H1 (cell line): ENCODE measurements around the gene SBSN. TPM values are rescaled to one million over a fixed set of nuclear protein-coding genes. Genes with fewer than 3 reads are reported as not detected.

ENCODE experiments used
- CTCF ChIA-PET: fragments of 300-600 bp; sonication (Branson Sonifier 250); formaldehyde crosslinking; loops from one replicate; lab custom pipeline; 2021; ENCODE audit not compliant: partially characterized antibody; lab: Charles Lee
- POLR2A ChIA-PET: fragments of 300-600 bp; sonication (Branson Sonifier 250); formaldehyde crosslinking; loops from one replicate; lab custom pipeline; 2021; ENCODE audit warnings: inconsistent platforms; ENCODE audit not compliant: partially characterized antibody; lab: Charles Lee
- DNase-seq, 2 experiments: peaks; one replicate each; pipeline versions ENCODE4 v3.0.0 to v3.0.0-alpha.2; 2010 to 2022; ENCODE audit warnings: low spot score in 2 of 2, low read depth in 1 of 2, mixed read lengths in 1 of 2
- FAIRE-seq: peaks from 2 replicates; lab custom pipeline; 2011; peaks lifted over from hg19 to GRCh38; lab: Jason Lieb, UNC
- H2AFZ ChIP-seq: 2 replicates; pipeline ENCODE4 v1.8.1; 2012; ENCODE audit warnings: low read length, inconsistent platforms
- H2AK5ac ChIP-seq: 2 replicates; pipeline ENCODE4 v1.6.1; 2013; ENCODE audit warnings: low read depth, low read length
- H2BK120ac ChIP-seq: replicated peaks from 2 replicates; pipeline ENCODE3; 2013; ENCODE audit warnings: low read depth, low read length, inconsistent platforms
- H2BK12ac ChIP-seq: 2 replicates; pipeline ENCODE4 v1.6.1; 2013; ENCODE audit warnings: low read depth, low read length
- H2BK15ac ChIP-seq: 2 replicates; pipeline ENCODE4 v1.6.1; 2013; ENCODE audit warnings: low read length
- H2BK20ac ChIP-seq: 2 replicates; pipeline ENCODE4 v1.6.1; 2013; ENCODE audit warnings: low read length
- H2BK5ac ChIP-seq: 2 replicates; pipeline ENCODE4 v1.6.1; 2013; ENCODE audit warnings: low read depth, low read length
- H3K14ac ChIP-seq: 2 replicates; pipeline ENCODE4 v1.6.1; 2013; ENCODE audit warnings: inconsistent platforms; ENCODE audit not compliant: insufficient read length
- H3K18ac ChIP-seq: 2 replicates; pipeline ENCODE4 v1.6.1; 2013; ENCODE audit warnings: low read length; ENCODE audit errors: extremely low read depth
- H3K23ac ChIP-seq: 2 replicates; pipeline ENCODE4 v1.6.1; 2013; ENCODE audit warnings: inconsistent platforms; ENCODE audit not compliant: insufficient read length
- H3K23me2 ChIP-seq: 2 replicates; pipeline ENCODE4 v1.6.1; 2013; ENCODE audit warnings: low read depth, low read length
- H3K27ac ChIP-seq: 2 replicates; pipeline ENCODE4 v1.6.1; 2011; ENCODE audit warnings: low read depth, low read length, inconsistent platforms
- H3K27me3 ChIP-seq, 4 experiments: replicated peaks in 1 of 4; 1 replicate in 1 of 4; 2 replicates in 3 of 4; pipeline versions ENCODE4 v1.6.1 to v1.8.1; 2011 to 2013; ENCODE audit warnings: low read length in 3 of 4, mild to moderate bottlenecking in 3 of 4, inconsistent platforms in 2 of 4, mixed read lengths in 2 of 4, moderate library complexity in 1 of 4; ENCODE audit not compliant: control insufficient read depth in 3 of 4, insufficient read depth in 3 of 4; ENCODE audit errors: extremely low read depth in 1 of 4
- H3K36me3 ChIP-seq, 4 experiments: 2 replicates each; pipeline versions ENCODE4 v1.6.1 to v1.8.1; 2011 to 2013; ENCODE audit warnings: mild to moderate bottlenecking in 4 of 4, low read length in 3 of 4, moderate library complexity in 2 of 4, control low read depth in 1 of 4, inconsistent platforms in 1 of 4; ENCODE audit not compliant: insufficient read depth in 4 of 4, control insufficient read depth in 2 of 4
- H3K4ac ChIP-seq: replicated peaks from 2 replicates; pipeline ENCODE3; 2013; ENCODE audit warnings: low read length, low read depth, mixed read lengths, inconsistent platforms; ENCODE audit not compliant: insufficient read length
- H3K4me1 ChIP-seq, 4 experiments: replicated peaks in 1 of 4; 1 replicate in 1 of 4; 2 replicates in 3 of 4; pipeline versions ENCODE4 v1.6.1 to v1.8.1; 2011 to 2013; ENCODE audit warnings: low read length in 3 of 4, inconsistent platforms in 2 of 4, mixed read lengths in 1 of 4; ENCODE audit not compliant: insufficient read depth in 4 of 4, control insufficient read depth in 3 of 4
- H3K4me2 ChIP-seq, 2 experiments: 2 replicates each; pipeline versions ENCODE4 v1.6.1 to v1.8.1; 2011 to 2013; ENCODE audit warnings: low read depth in 2 of 2, low read length in 2 of 2, control low read depth in 1 of 2, inconsistent platforms in 1 of 2, mild to moderate bottlenecking in 1 of 2; ENCODE audit not compliant: insufficient read depth in 1 of 2
- H3K4me3 ChIP-seq, 4 experiments: fragments of 200-600, 300-600 bp in 1 of 4; sonication (generic), shearing (Covaris generic), sonication (Bioruptor Twin) in 1 of 4; 2 replicates each; pipeline versions ENCODE4 v1.5.1 to v1.8.1; 2011 to 2016; ENCODE audit warnings: low read length in 4 of 4, low read depth in 3 of 4, control low read depth in 2 of 4, inconsistent platforms in 2 of 4, mild to moderate bottlenecking in 2 of 4, mixed read lengths in 1 of 4, moderate library complexity in 1 of 4; ENCODE audit not compliant: insufficient read depth in 2 of 4; ENCODE audit errors: extremely low read depth in 1 of 4
- H3K56ac ChIP-seq: replicated peaks from 2 replicates; pipeline ENCODE3; 2013; ENCODE audit warnings: low read depth, mild to moderate bottlenecking, mixed read lengths, low read length, inconsistent platforms; ENCODE audit not compliant: insufficient read length
- H3K79me1 ChIP-seq: 2 replicates; pipeline ENCODE4 v1.6.1; 2013; ENCODE audit warnings: low read depth, low read length, control low read depth
- H3K79me2 ChIP-seq, 2 experiments: 2 replicates each; pipeline versions ENCODE4 v1.6.1 to v1.8.1; 2012 to 2013; ENCODE audit warnings: low read length in 2 of 2, mild to moderate bottlenecking in 2 of 2, inconsistent platforms in 1 of 2; ENCODE audit not compliant: insufficient read depth in 2 of 2, control insufficient read depth in 1 of 2
- H3K9ac ChIP-seq, 4 experiments: replicated peaks in 1 of 4; 1 replicate in 1 of 4; 2 replicates in 3 of 4; pipeline versions ENCODE4 v1.6.1 to v1.8.1; 2011 to 2013; ENCODE audit warnings: low read depth in 3 of 4, low read length in 3 of 4, control low read depth in 2 of 4, mild to moderate bottlenecking in 2 of 4, moderate library complexity in 2 of 4, inconsistent platforms in 1 of 4; ENCODE audit errors: extremely low read depth in 1 of 4
- H3K9me3 ChIP-seq, 2 experiments: 2 replicates each; pipeline versions ENCODE4 v1.6.1 to v1.8.1; 2012 to 2013; ENCODE audit warnings: mild to moderate bottlenecking in 2 of 2, moderate library complexity in 2 of 2, control low read depth in 1 of 2, inconsistent platforms in 1 of 2, low read depth in 1 of 2, low read length in 1 of 2, mixed read lengths in 1 of 2; ENCODE audit not compliant: insufficient read depth in 2 of 2
- H4K20me1 ChIP-seq, 2 experiments: replicated peaks in 1 of 2; 2 replicates each; pipeline versions ENCODE3 to v1.8.1; 2011 to 2013; ENCODE audit warnings: inconsistent platforms in 2 of 2, low read length in 2 of 2, mild to moderate bottlenecking in 1 of 2; ENCODE audit not compliant: insufficient read depth in 2 of 2, control insufficient read depth in 1 of 2
- H4K5ac ChIP-seq: 2 replicates; pipeline ENCODE4 v1.6.1; 2013; ENCODE audit warnings: low read length, low read depth, mixed read lengths, inconsistent platforms; ENCODE audit not compliant: insufficient read length
- H4K8ac ChIP-seq: 2 replicates; pipeline ENCODE4 v1.8.0; 2013; ENCODE audit warnings: mild to moderate bottlenecking, moderate library complexity, low read length, inconsistent platforms; ENCODE audit not compliant: insufficient read depth; ENCODE audit errors: extremely low read depth
- H4K91ac ChIP-seq: replicated peaks from 2 replicates; pipeline ENCODE3; 2013; ENCODE audit warnings: low read length, mixed read lengths, inconsistent platforms; ENCODE audit not compliant: insufficient read length
- KDM4A ChIP-seq: IDR thresholded peaks from one replicate; pipeline ENCODE4 v1.7.1; 2012; ENCODE audit warnings: low read depth, mild to moderate bottlenecking, moderate library complexity, low read length, inconsistent platforms; ENCODE audit not compliant: severe bottlenecking
- WGBS, 2 experiments: shearing (Covaris generic) in 1 of 2; methylation state at CpG; one replicate each; pipeline versions ENCODE4 v1.1.6 to v1.1.7; 2013 to 2015; ENCODE audit warnings: low lambda C conversion rate in 2 of 2, mixed read lengths in 2 of 2, inconsistent platforms in 1 of 2, low coverage in 1 of 2, missing lambda C conversion rate in 1 of 2; ENCODE audit not compliant: insufficient replicate concordance in 2 of 2, insufficient coverage in 1 of 2, insufficient read length in 1 of 2; ENCODE audit errors: extremely low coverage in 1 of 2, missing lambda C conversion rate in 1 of 2; 5-methylcytosine and 5-hydroxymethylcytosine counted together
- polyA plus RNA-seq, 7 experiments: library from polyadenylated mRNA; depleted of rRNA in 3 of 7; stranded (reverse) in 5 of 7; unstranded in 2 of 7; fragments of >200 nt in 5 of 7; fragments of 200-250 nt in 2 of 7; gene quantifications; 1 replicate in 5 of 7; 2 replicates in 1 of 7; 4 replicates in 1 of 7; pipeline versions ENCODE4 v1.2.1 to v1.2.3, GENCODE V29; 2011 to 2013; ENCODE audit warnings: missing spikeins in 2 of 7, mixed read lengths in 2 of 7
- total RNA-seq: library from RNA; stranded (reverse); fragmentation: NEBNext Ultra II Directional; extraction: Animal tissue kit (Norgen Biotek cat#: 25700); gene quantifications from 2 replicates; pipeline ENCODE4 v1.2.1, GENCODE V29; 2021
- TF ChIP-seq, protein P1 (sequence below), 3 experiments: IDR thresholded peaks; 1 replicate in 2 of 3; 2 replicates in 1 of 3; pipeline versions ENCODE4 v1.5.1 to v1.6.1; 2011; ENCODE audit warnings: low read length in 3 of 3, mild to moderate bottlenecking in 3 of 3, inconsistent platforms in 2 of 3, low read depth in 1 of 3, moderate library complexity in 1 of 3; ENCODE audit not compliant: insufficient read depth in 1 of 3; ENCODE audit errors: control extremely low read depth in 1 of 3

The SBSN gene
- total and polyA plus RNA-seq, 2 of the 8 experiments (the other 6 are each of a cell fraction or from before 2014, with no cell fraction given) = not detected

DNA sequence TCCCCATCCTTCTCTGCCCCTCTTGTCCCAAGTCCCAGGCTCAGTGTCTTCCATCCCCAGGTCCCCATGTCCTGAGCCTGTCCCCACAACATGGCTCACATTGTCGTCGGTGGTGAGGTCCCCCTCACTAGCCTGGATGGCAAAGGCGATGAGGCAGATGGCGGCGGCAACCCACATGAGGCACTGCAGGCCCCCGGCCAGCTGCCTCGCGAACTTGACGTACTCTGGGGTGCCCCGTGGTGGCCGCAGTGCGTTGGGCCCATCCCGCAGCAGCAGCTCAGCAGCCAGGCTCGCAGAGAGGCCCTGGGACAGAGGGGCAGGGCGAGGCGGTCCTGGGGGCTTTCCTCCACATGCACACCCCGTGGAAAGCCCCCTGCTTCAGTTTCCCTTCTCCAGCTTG, 34.2 kb upstream of the SBSN start:
- Histone ChIP-seq H2BK15ac (peak overlapping the region; percentile 40; the same call in 1 of the 2 replicates), H3K27ac (no peak overlapping the region), H3K23me2 (peaks cover 4% of the 10 kb centered on the region; the same call in 1 of the 2 replicates), H3K14ac (no peak overlapping the region), H3K9me3 (no peaks in the 10 kb centered on the region; a peak in 1 of 4 replicates), H3K79me1 (no peaks in the 10 kb centered on the region), H2BK120ac (no peak overlapping the region), H3K4me2 (no peak overlapping the region), H3K36me3 (no peaks in the 10 kb centered on the region), H4K8ac (no peak overlapping the region; the same call in 1 of the 2 replicates), H4K20me1 (peaks cover 7 to 8% of the 10 kb centered on the region in 2 experiments), H3K56ac (no peak overlapping the region), H2BK5ac (no peak overlapping the region), H3K18ac (no peak overlapping the region), H4K5ac (no peak overlapping the region), H3K4me3 (no peak overlapping the region), H2BK20ac (no peak overlapping the region), H2BK12ac (no peak overlapping the region; the same call in 1 of the 2 replicates), H3K4ac (no peak overlapping the region), H3K27me3 (peaks cover 0 to 16% (median 9%) of the 10 kb centered on the region in 4 experiments; a peak in 5 of 7 replicates), H4K91ac (no peak overlapping the region), H3K4me1 (peaks cover 0 to 6% (median 4%) of the 10 kb centered on the region in 4 experiments; a peak in 3 of 7 replicates), H3K9ac (no peak overlapping the region), H3K23ac (no peak overlapping the region), H3K79me2 (no peaks in the 10 kb centered on the region), H2AFZ (no peak overlapping the region), H2AK5ac (no peak overlapping the region)
- DNase-seq (no peak), FAIRE-seq (no peak)
- TF ChIP-seq, protein P1, sequence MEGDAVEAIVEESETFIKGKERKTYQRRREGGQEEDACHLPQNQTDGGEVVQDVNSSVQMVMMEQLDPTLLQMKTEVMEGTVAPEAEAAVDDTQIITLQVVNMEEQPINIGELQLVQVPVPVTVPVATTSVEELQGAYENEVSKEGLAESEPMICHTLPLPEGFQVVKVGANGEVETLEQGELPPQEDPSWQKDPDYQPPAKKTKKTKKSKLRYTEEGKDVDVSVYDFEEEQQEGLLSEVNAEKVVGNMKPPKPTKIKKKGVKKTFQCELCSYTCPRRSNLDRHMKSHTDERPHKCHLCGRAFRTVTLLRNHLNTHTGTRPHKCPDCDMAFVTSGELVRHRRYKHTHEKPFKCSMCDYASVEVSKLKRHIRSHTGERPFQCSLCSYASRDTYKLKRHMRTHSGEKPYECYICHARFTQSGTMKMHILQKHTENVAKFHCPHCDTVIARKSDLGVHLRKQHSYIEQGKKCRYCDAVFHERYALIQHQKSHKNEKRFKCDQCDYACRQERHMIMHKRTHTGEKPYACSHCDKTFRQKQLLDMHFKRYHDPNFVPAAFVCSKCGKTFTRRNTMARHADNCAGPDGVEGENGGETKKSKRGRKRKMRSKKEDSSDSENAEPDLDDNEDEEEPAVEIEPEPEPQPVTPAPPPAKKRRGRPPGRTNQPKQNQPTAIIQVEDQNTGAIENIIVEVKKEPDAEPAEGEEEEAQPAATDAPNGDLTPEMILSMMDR (IDR thresholded peaks at IDR 0.05; ENCODE audit: control extremely low read depth in 1 of 3, insufficient read depth in 1 of 3, low read depth in 1 of 3, low read length in 3 of 3) = peak in 1 of 3 experiments; percentile 2; a peak in 1 of 4 replicates
- no peak for TF ChIP-seq KDM4A
- CTCF ChIA-PET = interaction anchor here (0.7 to 3.1 kb wide), 3 partner anchors 29 to 130 kb away, joined by 3 to 19 read pairs (median 3); no protein-coding TSS in a partner anchor
- POLR2A ChIA-PET = interaction anchor here (1.6 kb wide), 1 partner anchor 80 kb away, joined by 5 read pairs; no protein-coding TSS in a partner anchor
- WGBS, 2 experiments = 74% methylated on average over 16 of the region's 17 CpGs; no CpG with 5 or more reads in 1 of the 2 experiments
